GM23248 (cell line): ENCODE results near the gene SPNS3.

Source experiments
- EZH2 ChIP-seq: fragments of 200-600 bp; sonication (generic); IDR thresholded peaks from 2 replicates; pipeline ENCODE4 v1.6.1; 2018; ENCODE audit warnings: antibody characterized with exemption, mild to moderate bottlenecking; ENCODE audit not compliant: insufficient read depth, poor library complexity, severe bottlenecking
- EZH2phosphoT487 ChIP-seq: fragments of 200-600 bp; sonication (generic); IDR thresholded peaks from 2 replicates; pipeline ENCODE4 v1.6.1; 2018; ENCODE audit warnings: antibody characterized with exemption, moderate library complexity, mild to moderate bottlenecking, low read depth; ENCODE audit not compliant: insufficient read depth

- TF ChIP-seq EZH2 (no peak), EZH2phosphoT487 (no peak)
These were observed 16.0 kb downstream of the SPNS3 start for GRCh38 chr17:4449736-4450135.
